ENCODE results near the gene AVP. TPM values are rescaled to one million over a fixed set of nuclear protein-coding genes. Genes with fewer than 3 reads are reported as not detected.
A peak's percentile ranks its signal among the peaks of the same experiment; 100 is the strongest.
"Not testable (repeated sequence)": the region's sequence is repeated elsewhere in the genome, so short reads cannot be mapped to it uniquely, and the experiment has no call there.

The AVP gene
- total RNA-seq, 1 experiment from 2014 or later: not detected

DNA sequence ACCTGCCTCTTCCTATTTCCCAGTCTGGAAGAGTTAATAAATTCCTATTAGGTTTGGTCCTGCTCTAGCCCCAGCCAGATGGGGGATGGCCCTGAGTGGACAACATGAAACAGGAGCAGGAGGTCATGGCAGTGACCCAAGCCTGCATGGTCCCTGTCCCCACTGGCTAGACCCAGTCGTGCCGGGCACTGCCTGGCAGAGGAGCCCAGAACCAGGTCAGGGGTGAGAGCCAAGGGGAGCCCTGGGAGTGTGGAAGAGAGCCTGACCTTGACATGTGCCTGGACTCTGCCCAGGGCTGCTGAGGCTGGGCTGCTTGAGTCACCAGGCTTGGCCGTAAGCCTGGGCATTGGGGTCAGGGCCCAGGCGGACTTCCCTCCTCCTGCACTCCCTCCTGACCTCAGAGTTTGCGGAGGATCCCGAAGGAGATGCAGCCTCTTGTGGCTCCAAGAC is 3.6 kb downstream of the AVP start:
- Histone ChIP-seq H3K27ac (no peak overlapping the region), H3K79me2 (ENCODE audit: low read depth) (no peaks in the 10 kb centered on the region), H3K27me3 (ENCODE audit: insufficient read depth, low read depth) (no peaks in the 10 kb centered on the region), H3K4me3 (no peak overlapping the region), H4K20me1 (ENCODE audit: insufficient read depth) (no peaks in the 10 kb centered on the region), H3K36me3 (ENCODE audit: low read depth) (no peaks in the 10 kb centered on the region), H3K4me1 (replicated peaks; ENCODE audit: insufficient read depth) (peaks cover 12% of the 10 kb centered on the region), H2AFZ (0 out of 2 replicates have a peak overlapping the region, but pooled peaks have one; percentile 27), H3K9me3 (ENCODE audit: insufficient read depth, low read depth) (no peaks in the 10 kb centered on the region), H3K9me2 (ENCODE audit: insufficient read depth) (no peaks in the 10 kb centered on the region), H3K4me2 (peak overlapping the region; percentile 42), H3F3A (ENCODE audit: insufficient read depth, low read depth) (no peaks in the 10 kb centered on the region; the same call in 1 of the 2 replicates)
- no TSS peak for BruUV-seq (replicated peaks)
- POLR2A ChIA-PET (ENCODE audit: unreplicated experiment): no interaction called here
- intact Hi-C loops (cut with micrococcal nuclease; ENCODE audit: unreplicated experiment): no loop called here
- TF ChIP-seq CTCF (conservative IDR thresholded peaks at IDR 0.05) (no peak), EZH2 (IDR thresholded peaks at IDR 0.05; ENCODE audit: low read depth) (no peak)
- CTCF ChIA-PET: no interaction called here
- peak; percentile 54 to 71 for DNase-seq

GRCh38 chr20:3077618-3078134 is 6.8 kb downstream of the AVP start:
- Histone ChIP-seq H3K4me3 (no peak overlapping the region), H3K9me2 (ENCODE audit: insufficient read depth) (no peaks in the 10 kb centered on the region), H3K36me3 (ENCODE audit: low read depth) (no peaks in the 10 kb centered on the region), H4K20me1 (ENCODE audit: insufficient read depth) (no peaks in the 10 kb centered on the region), H3K4me1 (replicated peaks; ENCODE audit: insufficient read depth) (peaks cover 35% of the 10 kb centered on the region), H3F3A (ENCODE audit: insufficient read depth, low read depth) (peaks cover 13% of the 10 kb centered on the region; the same call in 1 of the 2 replicates), H3K4me2 (no peak overlapping the region), H3K27me3 (ENCODE audit: insufficient read depth, low read depth) (no peaks in the 10 kb centered on the region), H3K79me2 (ENCODE audit: low read depth) (no peaks in the 10 kb centered on the region), H2AFZ (no peak overlapping the region), H3K27ac (no peak overlapping the region), H3K9me3 (ENCODE audit: insufficient read depth, low read depth) (no peaks in the 10 kb centered on the region)
- ChIA-PET CTCF (no interaction called here), POLR2A (ENCODE audit: unreplicated experiment) (interaction anchor here (0.6 kb wide), 1 partner anchor 26 kb away, joined by 4 read pairs; no protein-coding TSS in a partner anchor)
- no peak for DNase-seq
- no TSS peak for BruUV-seq (replicated peaks)
- TF ChIP-seq EZH2 (IDR thresholded peaks at IDR 0.05; ENCODE audit: low read depth): no peak
- TF ChIP-seq CTCF (conservative IDR thresholded peaks at IDR 0.05): no peak
- intact Hi-C loops (cut with micrococcal nuclease; ENCODE audit: unreplicated experiment): loop anchor here (1.0 kb wide), 1 partner anchor 23 kb away; no protein-coding TSS in a partner anchor

DNA sequence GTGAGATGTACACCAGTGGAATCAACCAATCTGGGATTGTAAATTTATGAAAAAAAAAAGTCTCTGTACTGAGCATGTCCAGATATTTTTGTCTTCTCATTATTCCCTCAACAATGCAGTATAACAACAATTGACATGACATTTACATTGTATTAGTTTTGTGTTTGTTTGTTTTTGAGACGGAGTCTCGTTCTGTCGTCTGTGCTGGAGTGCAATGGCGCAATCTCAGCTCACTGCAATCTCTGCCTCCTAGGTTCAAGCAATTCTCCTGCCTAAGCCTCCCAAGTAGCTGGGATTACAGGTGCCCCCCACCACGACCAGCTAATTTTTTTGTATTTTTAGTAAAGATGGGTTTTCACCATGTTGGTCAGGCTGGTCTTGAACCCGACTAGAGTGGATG is 9.2 kb downstream of the AVP start:
- H3K9me2 ChIP-seq (ENCODE audit: insufficient read depth); intact Hi-C loops (cut with micrococcal nuclease; ENCODE audit: unreplicated experiment); H3K36me3 ChIP-seq (ENCODE audit: low read depth); CTCF ChIA-PET; H3K79me2 ChIP-seq (ENCODE audit: low read depth); POLR2A ChIA-PET (ENCODE audit: unreplicated experiment); H3K27me3 ChIP-seq (ENCODE audit: insufficient read depth, low read depth); H3K4me3 ChIP-seq; H4K20me1 ChIP-seq (ENCODE audit: insufficient read depth); BruUV-seq (replicated peaks); H2AFZ ChIP-seq; H3K9me3 ChIP-seq (ENCODE audit: insufficient read depth, low read depth); DNase-seq: not testable (repeated sequence)
- H3K4me1 ChIP-seq (replicated peaks; ENCODE audit: insufficient read depth): peaks cover 27% of the 10 kb centered on the region
- peak overlapping the region; percentile 35 for H3K27ac ChIP-seq
- peaks cover 17% of the 10 kb centered on the region; the same call in 1 of the 2 replicates for H3F3A ChIP-seq (ENCODE audit: insufficient read depth, low read depth)
- H3K4me2 ChIP-seq: peak overlapping the region; percentile 72

DNA sequence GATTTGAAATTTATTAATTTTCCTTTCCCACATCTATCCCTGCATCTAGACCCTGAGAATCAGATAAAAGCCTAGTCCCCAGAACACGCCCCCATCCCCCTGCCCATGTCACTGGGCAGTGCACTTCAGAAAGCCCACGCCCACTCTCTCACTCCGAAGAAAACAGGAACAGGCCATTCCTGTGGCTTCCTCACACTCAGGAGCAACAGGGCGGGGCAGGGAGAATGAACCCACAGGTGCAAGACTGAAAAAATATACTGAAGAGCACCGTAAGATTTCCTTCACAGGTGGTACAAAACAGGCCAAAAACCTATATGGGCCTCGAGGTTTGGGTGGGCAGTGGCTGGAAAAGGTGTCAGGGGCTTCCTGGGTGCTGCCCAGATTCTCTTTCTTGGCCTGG is 9.7 kb downstream of the AVP start:
- no TSS peak for BruUV-seq (replicated peaks)
- Histone ChIP-seq H3K36me3 (ENCODE audit: low read depth) (no peaks in the 10 kb centered on the region), H3K4me2 (peak overlapping the region; percentile 72), H4K20me1 (ENCODE audit: insufficient read depth) (no peaks in the 10 kb centered on the region), H3K9me3 (ENCODE audit: insufficient read depth, low read depth) (no peaks in the 10 kb centered on the region), H3K27ac (peak overlapping the region; percentile 35), H3K79me2 (ENCODE audit: low read depth) (no peaks in the 10 kb centered on the region), H3K9me2 (ENCODE audit: insufficient read depth) (no peaks in the 10 kb centered on the region), H3F3A (ENCODE audit: insufficient read depth, low read depth) (peaks cover 20% of the 10 kb centered on the region), H3K4me1 (replicated peaks; ENCODE audit: insufficient read depth) (peaks cover 27% of the 10 kb centered on the region), H3K4me3 (no peak overlapping the region), H2AFZ (no peak overlapping the region; the same call in 1 of the 2 replicates), H3K27me3 (ENCODE audit: insufficient read depth, low read depth) (no peaks in the 10 kb centered on the region)
- CTCF ChIA-PET: no interaction called here
- POLR2A ChIA-PET (ENCODE audit: unreplicated experiment): no interaction called here
- no peak for TF ChIP-seq CTCF (conservative IDR thresholded peaks at IDR 0.05)
- no peak for TF ChIP-seq EZH2 (IDR thresholded peaks at IDR 0.05; ENCODE audit: low read depth)
- peak; percentile 55 to 75 for DNase-seq
- intact Hi-C loops (cut with micrococcal nuclease; ENCODE audit: unreplicated experiment): no loop called here

- H4K20me1 ChIP-seq (ENCODE audit: insufficient read depth); H3K9me3 ChIP-seq (ENCODE audit: insufficient read depth, low read depth); H3K36me3 ChIP-seq (ENCODE audit: low read depth); H3K27me3 ChIP-seq (ENCODE audit: insufficient read depth, low read depth); H3K79me2 ChIP-seq (ENCODE audit: low read depth); DNase-seq; BruUV-seq (replicated peaks); POLR2A ChIA-PET (ENCODE audit: unreplicated experiment); intact Hi-C loops (cut with micrococcal nuclease; ENCODE audit: unreplicated experiment); H3K4me3 ChIP-seq; CTCF ChIA-PET; H3K9me2 ChIP-seq (ENCODE audit: insufficient read depth): not testable (repeated sequence)
- H3K27ac ChIP-seq: peak overlapping the region; percentile 42; the same call in 1 of the 2 replicates
- H3F3A ChIP-seq (ENCODE audit: insufficient read depth, low read depth): peaks cover 32% of the 10 kb centered on the region
- H2AFZ ChIP-seq: peak overlapping the region; percentile 42; the same call in 1 of the 2 replicates
- peaks cover 41% of the 10 kb centered on the region for H3K4me1 ChIP-seq (replicated peaks; ENCODE audit: insufficient read depth)
- H3K4me2 ChIP-seq: peak overlapping the region; percentile 37; the same call in 1 of the 2 replicates
Observed at GRCh38 chr20:3073251-3073643, 11.3 kb downstream of the AVP start.

All from PC-9 (cell line).